ENCODE data around the gene CERS4. TPM values are rescaled to one million over a fixed set of nuclear protein-coding genes. Genes with fewer than 3 reads are reported as not detected.

Gene CERS4
- total RNA-seq, 1 experiment from 2014 or later = 4.8 TPM

DNA sequence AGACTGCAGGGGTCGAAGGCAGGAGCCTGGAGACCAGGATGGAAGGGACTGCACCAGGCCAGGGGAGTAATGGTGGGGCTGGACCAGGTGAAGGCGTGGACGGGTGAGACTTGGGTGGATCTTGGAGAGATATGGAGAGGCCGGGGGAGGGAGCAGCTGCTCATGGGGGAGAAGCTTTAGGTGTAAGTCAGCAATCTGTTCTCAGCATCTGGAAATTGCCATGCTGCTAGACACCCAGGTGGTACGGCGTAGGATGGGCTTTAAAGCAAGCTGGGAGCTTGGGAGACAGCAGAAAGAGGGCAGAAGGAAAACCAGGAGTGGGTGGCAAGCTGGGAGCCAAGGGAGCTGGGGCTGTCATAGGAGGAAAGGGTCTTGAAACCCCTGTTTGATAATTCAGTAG is 3.0 kb downstream of the CERS4 start:
- no peaks in the 10 kb centered on the region for H3K4me1 ChIP-seq (ENCODE audit: insufficient read depth, low read length, poor library complexity, severe bottlenecking)
- CTCF ChIA-PET = no interaction called here
- H3K27me3 ChIP-seq (replicated peaks; ENCODE audit: insufficient read depth, low read depth, low read length, poor library complexity) = no peaks in the 10 kb centered on the region
- no peak overlapping the region for H3K27ac ChIP-seq (ENCODE audit: low read depth, low read length, poor library complexity, severe bottlenecking)
- TF ChIP-seq EZH2 (IDR thresholded peaks at IDR 0.05; ENCODE audit: borderline replicate concordance, low read depth, low read length, poor library complexity, severe bottlenecking) = no peak
- TF ChIP-seq CTCF (conservative IDR thresholded peaks at IDR 0.05; ENCODE audit: low read depth, low read length) = no peak
- DNase-seq (ENCODE audit: low spot score) = no peak
- no peaks in the 10 kb centered on the region for H3K36me3 ChIP-seq (ENCODE audit: insufficient read depth, low read length, poor library complexity, severe bottlenecking)
- no peaks in the 10 kb centered on the region for H3K9me3 ChIP-seq (ENCODE audit: low read depth, low read length, poor library complexity, severe bottlenecking)
- POLR2A ChIA-PET (ENCODE audit: low non-redundant PET) = no interaction called here
- no peak overlapping the region for H3K4me3 ChIP-seq (ENCODE audit: low read depth, low read length, poor library complexity, severe bottlenecking)
- intact Hi-C loops (cut with micrococcal nuclease; ENCODE audit: unreplicated experiment) = no loop called here
- BruUV-seq (replicated peaks) = no TSS peak

DNA sequence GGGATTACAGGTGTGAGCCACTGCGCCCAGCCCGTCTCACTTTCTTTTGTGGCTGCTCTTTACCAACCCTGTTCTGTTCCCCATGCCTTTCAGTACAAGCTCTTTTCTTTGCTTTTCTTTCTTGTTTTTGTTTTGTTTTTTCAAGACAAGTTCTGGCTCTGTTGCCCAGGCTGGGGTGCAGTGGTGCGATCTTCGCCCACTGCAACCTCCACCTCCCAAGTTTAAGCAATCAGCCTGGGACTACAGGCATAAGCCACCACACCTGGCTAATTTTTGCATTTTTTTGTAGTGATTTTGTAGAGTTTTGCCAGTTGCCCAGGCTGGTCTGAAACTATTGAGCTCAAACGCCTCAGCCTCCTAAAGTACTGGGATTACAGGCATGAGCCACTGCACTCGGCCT is 3.7 kb downstream of the CERS4 start:
- no peak for DNase-seq (ENCODE audit: low spot score)
- H3K36me3 ChIP-seq (ENCODE audit: insufficient read depth, low read length, poor library complexity, severe bottlenecking) = no peaks in the 10 kb centered on the region
- ChIA-PET CTCF (no interaction called here), POLR2A (ENCODE audit: low non-redundant PET) (no interaction called here)
- TF ChIP-seq EZH2 (IDR thresholded peaks at IDR 0.05; ENCODE audit: borderline replicate concordance, low read depth, low read length, poor library complexity, severe bottlenecking) = no peak
- TF ChIP-seq CTCF (conservative IDR thresholded peaks at IDR 0.05; ENCODE audit: low read depth, low read length) = no peak
- H3K4me3 ChIP-seq (ENCODE audit: low read depth, low read length, poor library complexity, severe bottlenecking) = no peak overlapping the region
- H3K27me3 ChIP-seq (replicated peaks; ENCODE audit: insufficient read depth, low read depth, low read length, poor library complexity) = no peaks in the 10 kb centered on the region
- H3K9me3 ChIP-seq (ENCODE audit: low read depth, low read length, poor library complexity, severe bottlenecking) = no peaks in the 10 kb centered on the region
- intact Hi-C loops (cut with micrococcal nuclease; ENCODE audit: unreplicated experiment) = no loop called here
- BruUV-seq (replicated peaks) = no TSS peak
- no peak overlapping the region for H3K27ac ChIP-seq (ENCODE audit: low read depth, low read length, poor library complexity, severe bottlenecking)
- no peaks in the 10 kb centered on the region for H3K4me1 ChIP-seq (ENCODE audit: insufficient read depth, low read length, poor library complexity, severe bottlenecking)

- no peaks in the 10 kb centered on the region for H3K27me3 ChIP-seq (replicated peaks; ENCODE audit: insufficient read depth, low read depth, low read length, poor library complexity)
- POLR2A ChIA-PET (ENCODE audit: low non-redundant PET) = no interaction called here
Observed at GRCh38 chr19:8213827-8214672, 4.9 kb downstream of the CERS4 start.

More at GRCh38 chr19:8213827-8214672, 4.9 kb downstream of the CERS4 start:
- no peak for DNase-seq (ENCODE audit: low spot score)
- H3K27ac ChIP-seq (ENCODE audit: low read depth, low read length, poor library complexity, severe bottlenecking) = no peak overlapping the region
- no peak overlapping the region for H3K4me3 ChIP-seq (ENCODE audit: low read depth, low read length, poor library complexity, severe bottlenecking)
- BruUV-seq (replicated peaks) = no TSS peak
- intact Hi-C loops (cut with micrococcal nuclease; ENCODE audit: unreplicated experiment) = no loop called here
- no peaks in the 10 kb centered on the region for H3K4me1 ChIP-seq (ENCODE audit: insufficient read depth, low read length, poor library complexity, severe bottlenecking)
- CTCF ChIA-PET = no interaction called here
- no peak for TF ChIP-seq EZH2 (IDR thresholded peaks at IDR 0.05; ENCODE audit: borderline replicate concordance, low read depth, low read length, poor library complexity, severe bottlenecking)
- no peak for TF ChIP-seq CTCF (conservative IDR thresholded peaks at IDR 0.05; ENCODE audit: low read depth, low read length)
- H3K9me3 ChIP-seq (ENCODE audit: low read depth, low read length, poor library complexity, severe bottlenecking) = no peaks in the 10 kb centered on the region
- H3K36me3 ChIP-seq (ENCODE audit: insufficient read depth, low read length, poor library complexity, severe bottlenecking) = no peaks in the 10 kb centered on the region

Data from A673 (cell line).